ENCODE data around the gene ZNF618.

ZNF618 gene

GRCh38 chr9:114090798-114091197, 214.7 kb downstream of the ZNF618 start:
- in situ Hi-C loops (cut with MboI; ENCODE audit: low sequenced_read_pairs) = no loop called here

- in situ Hi-C loops (cut with MboI; ENCODE audit: low sequenced_read_pairs) = no loop called here
These were observed 215.6 kb downstream of the ZNF618 start for GRCh38 chr9:114091711-114092110.

- in situ Hi-C loops (cut with MboI; ENCODE audit: low sequenced_read_pairs) = no loop called here
These were observed 216.2 kb downstream of the ZNF618 start for GRCh38 chr9:114092336-114092735.

- in situ Hi-C loops (cut with MboI; ENCODE audit: low sequenced_read_pairs) = no loop called here
These were observed 216.9 kb downstream of the ZNF618 start for GRCh38 chr9:114093031-114093471.

GRCh38 chr9:114093761-114094505, 217.8 kb downstream of the ZNF618 start:
- in situ Hi-C loops (cut with MboI; ENCODE audit: low sequenced_read_pairs) = no loop called here

- in situ Hi-C loops (cut with MboI; ENCODE audit: low sequenced_read_pairs) = no loop called here
These were observed 218.9 kb downstream of the ZNF618 start for GRCh38 chr9:114094971-114095370.

GRCh38 chr9:114096041-114096511, 220.0 kb downstream of the ZNF618 start:
- in situ Hi-C loops (cut with MboI; ENCODE audit: low sequenced_read_pairs) = no loop called here

- in situ Hi-C loops (cut with MboI; ENCODE audit: low sequenced_read_pairs) = no loop called here
These were observed 220.9 kb downstream of the ZNF618 start for GRCh38 chr9:114096866-114097612.

- in situ Hi-C loops (cut with MboI; ENCODE audit: low sequenced_read_pairs) = no loop called here
These were observed 221.5 kb downstream of the ZNF618 start for GRCh38 chr9:114097613-114098020.

GRCh38 chr9:114098021-114098935, 222.2 kb downstream of the ZNF618 start:
- in situ Hi-C loops (cut with MboI; ENCODE audit: low sequenced_read_pairs) = no loop called here

- in situ Hi-C loops (cut with MboI; ENCODE audit: low sequenced_read_pairs) = no loop called here
These were observed 223.0 kb downstream of the ZNF618 start, which contains the start of gene KIF12 for GRCh38 chr9:114098936-114099668. TSS of gene KIF12 (minus strand) at chr9:114099292. CDS start at chr9:114099276, 16 bp downstream.

GRCh38 chr9:114099669-114100270, 223.7 kb downstream of the ZNF618 start:
- in situ Hi-C loops (cut with MboI; ENCODE audit: low sequenced_read_pairs) = no loop called here

- in situ Hi-C loops (cut with MboI; ENCODE audit: low sequenced_read_pairs) = no loop called here
These were observed 224.4 kb downstream of the ZNF618 start for GRCh38 chr9:114100536-114100935.

GRCh38 chr9:114102484-114102883, 226.4 kb downstream of the ZNF618 start:
- in situ Hi-C loops (cut with MboI; ENCODE audit: low sequenced_read_pairs) = no loop called here

GRCh38 chr9:114105236-114105635, 229.1 kb downstream of the ZNF618 start:
- in situ Hi-C loops (cut with MboI; ENCODE audit: low sequenced_read_pairs) = no loop called here
